OCI-LY1 (cell line): ENCODE measurements around the gene DMWD.

Experiments used
- H2AFZ ChIP-seq: fragments of 200-600 bp; sonication (generic), shearing (Covaris generic); 2 replicates; pipeline ENCODE4 v1.6.0; 2014; ENCODE audit warnings: antibody characterized with exemption, mild to moderate bottlenecking, low read length
- H3F3A ChIP-seq: fragments of 200-600 bp; sonication (generic), shearing (Covaris generic); 2 replicates; pipeline ENCODE4 v1.6.0; 2014; ENCODE audit warnings: mild to moderate bottlenecking, antibody characterized with exemption, low read length, moderate library complexity; ENCODE audit not compliant: insufficient read depth
- H3K27ac ChIP-seq: fragments of 200-600 bp; sonication (generic); 2 replicates; pipeline ENCODE4 v1.5.1; 2014; ENCODE audit warnings: low read length, mixed run types, mild to moderate bottlenecking, low read depth; ENCODE audit not compliant: poor library complexity, severe bottlenecking
- H3K27me3 ChIP-seq: fragments of 200-600 bp; sonication (generic); 2 replicates; pipeline ENCODE4 v1.6.0; 2014; ENCODE audit warnings: antibody characterized with exemption, mild to moderate bottlenecking, low read length, moderate library complexity; ENCODE audit not compliant: insufficient read depth
- H3K36me3 ChIP-seq: fragments of 200-600 bp; sonication (generic); 2 replicates; pipeline ENCODE4 v1.6.1; 2014; ENCODE audit warnings: mild to moderate bottlenecking, antibody characterized with exemption, low read length, moderate library complexity, mixed read lengths; ENCODE audit not compliant: insufficient read depth
- H3K4me1 ChIP-seq: fragments of 200-600 bp; sonication (generic); 2 replicates; pipeline ENCODE4 v1.5.1; 2014; ENCODE audit warnings: mild to moderate bottlenecking, low read length, moderate library complexity; ENCODE audit not compliant: insufficient read depth, severe bottlenecking
- H3K4me2 ChIP-seq: fragments of 200-600 bp; sonication (generic), shearing (Covaris generic); 2 replicates; pipeline ENCODE4 v1.6.1; 2014; ENCODE audit warnings: low read length
- H3K4me3 ChIP-seq: fragments of 200-600 bp; sonication (generic); 2 replicates; pipeline ENCODE4 v1.5.1; 2014; ENCODE audit warnings: low read length, low read depth, mild to moderate bottlenecking, mixed read lengths; ENCODE audit not compliant: poor library complexity, severe bottlenecking
- H3K79me2 ChIP-seq: fragments of 200-600 bp; shearing (Covaris generic); 2 replicates; pipeline ENCODE4 v1.6.1; 2016; ENCODE audit warnings: mixed run types, low read length, mixed read lengths; ENCODE audit not compliant: insufficient read depth
- H3K9ac ChIP-seq: fragments of 200-600 bp; sonication (generic), shearing (Covaris generic); 2 replicates; pipeline ENCODE4 v1.6.1; 2014; ENCODE audit warnings: mild to moderate bottlenecking, low read length, mixed read lengths
- H3K9me2 ChIP-seq: fragments of 200-600 bp; sonication (generic), shearing (Covaris generic); 2 replicates; pipeline ENCODE4 v1.6.1; 2014; ENCODE audit warnings: low read depth, mild to moderate bottlenecking, low read length, mixed read lengths
- H3K9me3 ChIP-seq: fragments of 200-600 bp; shearing (Covaris generic); 2 replicates; pipeline ENCODE4 v1.6.1; 2014; ENCODE audit warnings: low read length, mixed read lengths
- H4K20me1 ChIP-seq: fragments of 200-600 bp; sonication (generic), shearing (Covaris generic); 2 replicates; pipeline ENCODE4 v1.6.0; 2016; ENCODE audit warnings: mild to moderate bottlenecking, low read length; ENCODE audit not compliant: insufficient read depth
- CTCF ChIP-seq: fragments of 200-600 bp; sonication (generic), shearing (Covaris generic); IDR thresholded peaks from 2 replicates; pipeline ENCODE4 v1.5.1; 2017; ENCODE audit warnings: mild to moderate bottlenecking, antibody characterized with exemption, low read length, moderate library complexity, mixed read lengths
- EZH2 ChIP-seq: fragments of 200-600 bp; sonication (generic), shearing (Covaris generic); IDR thresholded peaks from 2 replicates; pipeline ENCODE4 v1.8.0; 2017; ENCODE audit warnings: borderline replicate concordance, mixed run types, mild to moderate bottlenecking, antibody characterized with exemption, low read length, moderate library complexity, mixed read lengths

DMWD gene

DNA sequence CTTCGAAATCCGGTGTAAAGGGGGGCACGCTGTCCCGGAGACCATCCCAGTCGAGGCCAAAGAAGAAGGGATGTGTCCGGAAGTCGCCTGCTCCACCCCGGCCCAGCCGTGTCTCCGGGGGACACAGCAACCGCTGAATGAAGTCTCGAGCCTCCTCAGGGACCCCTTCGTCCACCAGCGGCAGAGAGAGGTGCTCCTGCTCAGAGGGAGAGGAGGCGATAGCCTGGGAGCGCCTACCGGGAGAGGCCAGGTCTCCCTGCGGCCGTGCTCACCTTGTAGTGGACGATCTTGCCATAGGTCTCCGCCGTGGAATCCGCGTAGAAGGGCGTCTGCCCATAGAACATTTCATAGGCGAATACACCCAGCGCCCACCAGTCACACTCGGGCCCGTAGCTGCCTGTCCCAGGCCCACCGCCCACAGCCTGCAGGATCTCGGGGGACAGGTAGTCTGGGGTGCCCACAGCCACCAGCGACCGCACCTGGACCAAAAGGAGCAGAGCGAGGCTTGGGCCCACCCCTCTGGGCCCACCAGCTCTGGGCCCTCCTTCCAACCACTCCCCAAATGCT lies 15.2 kb downstream of the DMWD start:
- no peaks in the 10 kb centered on the region for H4K20me1 ChIP-seq
- H3K4me2 ChIP-seq = no peak overlapping the region
- no peaks in the 10 kb centered on the region for H3K27me3 ChIP-seq
- H3K27ac ChIP-seq = no peak overlapping the region
- H3F3A ChIP-seq = no peaks in the 10 kb centered on the region
- peaks cover 24% of the 10 kb centered on the region for H3K4me1 ChIP-seq
- H3K36me3 ChIP-seq = 0 out of 2 replicates have a peak, but pooled peaks cover 4% of the 10 kb centered on the region
- no peak overlapping the region for H2AFZ ChIP-seq
- H3K79me2 ChIP-seq = no peaks in the 10 kb centered on the region
- no peaks in the 10 kb centered on the region for H3K9me3 ChIP-seq
- H3K9ac ChIP-seq = no peak overlapping the region
- no peaks in the 10 kb centered on the region for H3K9me2 ChIP-seq
- no peak overlapping the region for H3K4me3 ChIP-seq
- no peak for TF ChIP-seq CTCF
- no peak for TF ChIP-seq EZH2

GRCh38 chr19:45774765-45775164 lies 17.9 kb downstream of the DMWD start:
- no peak for TF ChIP-seq EZH2
- TF ChIP-seq CTCF = no peak
- H3K4me2 ChIP-seq = no peak overlapping the region
- peaks cover 39% of the 10 kb centered on the region for H3K4me1 ChIP-seq

GRCh38 chr19:45773384-45773783 lies 19.3 kb downstream of the DMWD start:
- Histone ChIP-seq H3K9me3 (no peaks in the 10 kb centered on the region), H3K4me3 (no peak overlapping the region), H3K4me1 (peaks cover 29% of the 10 kb centered on the region), H3F3A (no peaks in the 10 kb centered on the region), H3K9me2 (no peaks in the 10 kb centered on the region), H3K4me2 (no peak overlapping the region; the same call in 1 of the 2 replicates), H3K36me3 (0 out of 2 replicates have a peak, but pooled peaks cover 4% of the 10 kb centered on the region), H2AFZ (no peak overlapping the region), H3K27ac (peak overlapping the region; percentile 77), H3K27me3 (no peaks in the 10 kb centered on the region), H3K79me2 (no peaks in the 10 kb centered on the region), H4K20me1 (no peaks in the 10 kb centered on the region), H3K9ac (peak overlapping the region; percentile 27; the same call in 1 of the 2 replicates)
- TF ChIP-seq CTCF (peak; percentile 11; the same call in 1 of the 2 replicates), EZH2 (no peak)

More at GRCh38 chr19:45774765-45775164, 17.9 kb downstream of the DMWD start:
- Histone ChIP-seq H3K9ac (no peak overlapping the region), H3K27me3 (no peaks in the 10 kb centered on the region), H3K27ac (no peak overlapping the region), H4K20me1 (no peaks in the 10 kb centered on the region), H3K9me2 (no peaks in the 10 kb centered on the region), H3K36me3 (0 out of 2 replicates have a peak, but pooled peaks cover 4% of the 10 kb centered on the region), H2AFZ (no peak overlapping the region), H3F3A (no peaks in the 10 kb centered on the region), H3K79me2 (no peaks in the 10 kb centered on the region), H3K4me3 (no peak overlapping the region), H3K9me3 (no peaks in the 10 kb centered on the region)
